Endothelial cell of umbilical vein (primary cell): ENCODE results near the gene CD63.

ENCODE experiments used
- EZH2 ChIP-seq: IDR thresholded peaks from 2 replicates; pipeline ENCODE4 v1.6.1; 2012; ENCODE audit warnings: borderline replicate concordance, low read depth, mild to moderate bottlenecking, moderate library complexity, low read length, inconsistent platforms; ENCODE audit not compliant: severe bottlenecking
- FOS ChIP-seq: IDR thresholded peaks from 2 replicates; pipeline ENCODE4 v1.6.1; 2011; ENCODE audit warnings: mild to moderate bottlenecking, low read length, moderate library complexity, borderline replicate concordance; ENCODE audit not compliant: insufficient read depth
- MYC ChIP-seq: IDR thresholded peaks from one replicate; pipeline ENCODE4 v1.6.1; 2011; ENCODE audit warnings: mild to moderate bottlenecking, low read depth, low read length
- POLR2A ChIP-seq: IDR thresholded peaks from 2 replicates; pipeline ENCODE4 v1.6.1; 2012; ENCODE audit warnings: low read depth, mild to moderate bottlenecking, control low read depth, low read length
- POLR2AphosphoS5 ChIP-seq: IDR thresholded peaks from 2 replicates; pipeline ENCODE4 v1.6.1; 2012; ENCODE audit warnings: low read depth, mild to moderate bottlenecking, control low read depth, low read length, moderate library complexity; ENCODE audit not compliant: insufficient read depth
- TF ChIP-seq, protein P1 (sequence below), 2 donors: IDR thresholded peaks; 1 replicate in 1 of 2; 2 replicates in 1 of 2; pipeline ENCODE4 v1.5.1; 2011; ENCODE audit warnings: low read length in 2 of 2, mild to moderate bottlenecking in 2 of 2, moderate library complexity in 2 of 2, control low read depth in 1 of 2, inconsistent platforms in 1 of 2, low read depth in 1 of 2; ENCODE audit not compliant: insufficient read depth in 1 of 2; ENCODE audit errors: extremely low read depth in 1 of 2

DNA sequence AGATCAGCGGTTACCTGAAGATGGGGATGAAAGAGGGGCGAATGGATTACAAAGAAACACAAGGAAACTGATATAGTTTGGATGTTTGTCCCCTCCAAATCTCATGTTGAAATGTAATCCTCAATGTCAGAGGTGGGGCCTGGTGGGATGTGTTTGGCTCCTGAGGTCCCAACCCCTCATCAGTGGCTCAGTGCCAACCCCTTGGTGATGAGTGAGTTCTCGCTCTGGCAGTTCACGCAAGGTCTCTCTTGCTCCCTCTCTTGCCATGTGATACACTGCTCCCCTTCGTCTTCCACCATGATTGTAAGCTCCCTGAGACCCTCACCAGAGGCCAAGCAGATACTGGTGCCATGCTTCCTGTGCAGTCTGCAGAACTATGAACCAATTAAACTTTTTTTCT lies 49.1 kb downstream of the CD63 start:
- TF ChIP-seq, protein P1, sequence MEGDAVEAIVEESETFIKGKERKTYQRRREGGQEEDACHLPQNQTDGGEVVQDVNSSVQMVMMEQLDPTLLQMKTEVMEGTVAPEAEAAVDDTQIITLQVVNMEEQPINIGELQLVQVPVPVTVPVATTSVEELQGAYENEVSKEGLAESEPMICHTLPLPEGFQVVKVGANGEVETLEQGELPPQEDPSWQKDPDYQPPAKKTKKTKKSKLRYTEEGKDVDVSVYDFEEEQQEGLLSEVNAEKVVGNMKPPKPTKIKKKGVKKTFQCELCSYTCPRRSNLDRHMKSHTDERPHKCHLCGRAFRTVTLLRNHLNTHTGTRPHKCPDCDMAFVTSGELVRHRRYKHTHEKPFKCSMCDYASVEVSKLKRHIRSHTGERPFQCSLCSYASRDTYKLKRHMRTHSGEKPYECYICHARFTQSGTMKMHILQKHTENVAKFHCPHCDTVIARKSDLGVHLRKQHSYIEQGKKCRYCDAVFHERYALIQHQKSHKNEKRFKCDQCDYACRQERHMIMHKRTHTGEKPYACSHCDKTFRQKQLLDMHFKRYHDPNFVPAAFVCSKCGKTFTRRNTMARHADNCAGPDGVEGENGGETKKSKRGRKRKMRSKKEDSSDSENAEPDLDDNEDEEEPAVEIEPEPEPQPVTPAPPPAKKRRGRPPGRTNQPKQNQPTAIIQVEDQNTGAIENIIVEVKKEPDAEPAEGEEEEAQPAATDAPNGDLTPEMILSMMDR (IDR thresholded peaks at IDR 0.05; ENCODE audit: extremely low read depth in 1 of 2, insufficient read depth in 1 of 2, low read depth in 1 of 2, low read length in 2 of 2): no peak
- TF ChIP-seq POLR2AphosphoS5 (no peak), EZH2 (no peak), FOS (no peak), MYC (no peak), POLR2A (no peak)
